CD14-positive monocyte (primary cell): ENCODE measurements around the gene ILDR2. TPM values are rescaled to one million over a fixed set of nuclear protein-coding genes. Genes with fewer than 3 reads are reported as not detected.

Source experiments
- DNase-seq, 3 donors: peaks; one replicate each; pipeline ENCODE4 v3.0.0-alpha.2; 2011 to 2022
- H2AFZ ChIP-seq: 2 replicates; pipeline ENCODE4 v1.6.0; 2012; ENCODE audit warnings: mild to moderate bottlenecking, low read depth, low read length, inconsistent platforms; ENCODE audit not compliant: insufficient read depth, poor library complexity, severe bottlenecking
- H3K27ac ChIP-seq, 2 donors: 1 replicate in 1 of 2; 2 replicates in 1 of 2; pipeline ENCODE4 v1.5.1; 2012 to 2013; ENCODE audit warnings: low read length in 2 of 2, control low read depth in 1 of 2, inconsistent platforms in 1 of 2, low read depth in 1 of 2, mild to moderate bottlenecking in 1 of 2
- H3K27me3 ChIP-seq, 2 donors: one replicate each; pipeline versions ENCODE4 v1.6.0 to v1.6.1; 2011 to 2013; ENCODE audit warnings: low read length in 2 of 2; ENCODE audit not compliant: control insufficient read depth in 2 of 2, insufficient read depth in 2 of 2
- H3K36me3 ChIP-seq, 2 donors: replicated peaks in 1 of 2; 1 replicate in 1 of 2; 2 replicates in 1 of 2; pipeline versions ENCODE4 v1.5.1 to v1.6.1; 2012 to 2013; ENCODE audit warnings: low read length in 2 of 2, control low read depth in 1 of 2, inconsistent platforms in 1 of 2, mild to moderate bottlenecking in 1 of 2; ENCODE audit not compliant: insufficient read depth in 2 of 2, control insufficient read depth in 1 of 2
- H3K4me1 ChIP-seq, 2 donors: 1 replicate in 1 of 2; 2 replicates in 1 of 2; pipeline versions ENCODE4 v1.5.1 to v1.6.1; 2012 to 2013; ENCODE audit warnings: low read length in 2 of 2, control low read depth in 1 of 2, inconsistent platforms in 1 of 2, mild to moderate bottlenecking in 1 of 2, moderate library complexity in 1 of 2; ENCODE audit not compliant: insufficient read depth in 2 of 2, control insufficient read depth in 1 of 2
- H3K4me2 ChIP-seq: replicated peaks from 2 replicates; pipeline ENCODE3; 2012; ENCODE audit warnings: low read length, moderate library complexity, mild to moderate bottlenecking; ENCODE audit not compliant: poor library complexity, severe bottlenecking; ENCODE audit errors: extremely low read depth
- H3K4me3 ChIP-seq, 3 experiments: fragments of 200-600 bp in 1 of 3; sonication (generic) in 1 of 3; replicated peaks in 1 of 3; 1 replicate in 2 of 3; 2 replicates in 1 of 3; pipeline ENCODE4 v1.5.1; 2011 to 2013; ENCODE audit warnings: low read length in 3 of 3, mild to moderate bottlenecking in 3 of 3, control low read depth in 2 of 3, low read depth in 2 of 3, inconsistent platforms in 1 of 3, moderate library complexity in 1 of 3
- H3K79me2 ChIP-seq: 2 replicates; pipeline ENCODE4 v1.6.0; 2012; ENCODE audit warnings: mild to moderate bottlenecking, control low read depth, inconsistent platforms, low read length, moderate library complexity; ENCODE audit not compliant: insufficient read depth
- H3K9ac ChIP-seq: 2 replicates; pipeline ENCODE4 v1.6.0; 2017; ENCODE audit warnings: low read length, mild to moderate bottlenecking; ENCODE audit not compliant: insufficient read depth, poor library complexity, severe bottlenecking
- H3K9me3 ChIP-seq, 2 donors: replicated peaks in 1 of 2; 1 replicate in 1 of 2; 2 replicates in 1 of 2; pipeline versions ENCODE4 v1.5.1 to v1.6.1; 2012 to 2013; ENCODE audit warnings: low read length in 2 of 2, control low read depth in 1 of 2; ENCODE audit not compliant: control insufficient read depth in 1 of 2, insufficient read depth in 1 of 2
- H4K20me1 ChIP-seq: 2 replicates; pipeline ENCODE4 v1.6.0; 2012; ENCODE audit warnings: mild to moderate bottlenecking, low read length, control low read depth, moderate library complexity; ENCODE audit not compliant: insufficient read depth
- H3K27ac Mint-ChIP-seq, 7 donors: one replicate each; pipeline ENCODE4 v1.8.0; 2020; ENCODE audit warnings: mild to moderate bottlenecking in 7 of 7, mixed read lengths in 7 of 7, moderate library complexity in 6 of 7, inconsistent platforms in 2 of 7
- H3K27me3 Mint-ChIP-seq, 3 donors: one replicate each; pipeline ENCODE4 v1.8.0; 2021 to 2022; ENCODE audit warnings: low read depth in 3 of 3, mild to moderate bottlenecking in 3 of 3, mixed read lengths in 3 of 3, moderate library complexity in 3 of 3, inconsistent platforms in 1 of 3
- H3K36me3 Mint-ChIP-seq, 2 donors: one replicate each; pipeline ENCODE4 v1.8.0; 2020; ENCODE audit warnings: mixed read lengths in 2 of 2, inconsistent platforms in 1 of 2, mild to moderate bottlenecking in 1 of 2
- H3K4me1 Mint-ChIP-seq: one replicate; pipeline ENCODE4 v1.8.0; 2020; ENCODE audit warnings: mild to moderate bottlenecking, mixed read lengths
- H3K4me3 Mint-ChIP-seq, 2 donors: one replicate each; pipeline ENCODE4 v1.8.0; 2020; ENCODE audit warnings: mild to moderate bottlenecking in 2 of 2, mixed read lengths in 2 of 2, moderate library complexity in 1 of 2
- H3K9me3 Mint-ChIP-seq, 7 donors: one replicate each; pipeline ENCODE4 v1.8.0; 2020 to 2022; ENCODE audit warnings: mixed read lengths in 7 of 7, mild to moderate bottlenecking in 6 of 7, moderate library complexity in 6 of 7, inconsistent platforms in 2 of 7
- WGBS: methylation state at CpG from one replicate; pipeline ENCODE4 v1.1.5; 2013; ENCODE audit warnings: missing lambda C conversion rate; ENCODE audit not compliant: insufficient coverage; 5-methylcytosine and 5-hydroxymethylcytosine counted together
- intact Hi-C, 2 donors: fragments of 100-400 bp; cut with micrococcal nuclease; formaldehyde crosslinking; loops; one replicate each; pipeline versions ENCODE4 v1.15.0 to v1.15.1; 2023
- polyA plus RNA-seq, 3 donors: library from polyadenylated mRNA; depleted of rRNA in 1 of 3; unstranded in 2 of 3; stranded (reverse) in 1 of 3; fragments of 300-500 nt in 2 of 3; fragments of >200 nt in 1 of 3; fragmentation: Illumina TruSeq in 2 of 3; gene quantifications; 1 replicate in 2 of 3; 2 replicates in 1 of 3; pipeline ENCODE4 v1.2.3, GENCODE V29; 2012 to 2021
- TF ChIP-seq, protein P1 (sequence below): fragments of 200-600 bp; IDR thresholded peaks from one replicate; pipeline ENCODE4 v1.8.0; 2022; ENCODE audit warnings: antibody characterized with exemption, mild to moderate bottlenecking

The ILDR2 gene
- polyA plus RNA-seq, 3 donors = not detected

DNA sequence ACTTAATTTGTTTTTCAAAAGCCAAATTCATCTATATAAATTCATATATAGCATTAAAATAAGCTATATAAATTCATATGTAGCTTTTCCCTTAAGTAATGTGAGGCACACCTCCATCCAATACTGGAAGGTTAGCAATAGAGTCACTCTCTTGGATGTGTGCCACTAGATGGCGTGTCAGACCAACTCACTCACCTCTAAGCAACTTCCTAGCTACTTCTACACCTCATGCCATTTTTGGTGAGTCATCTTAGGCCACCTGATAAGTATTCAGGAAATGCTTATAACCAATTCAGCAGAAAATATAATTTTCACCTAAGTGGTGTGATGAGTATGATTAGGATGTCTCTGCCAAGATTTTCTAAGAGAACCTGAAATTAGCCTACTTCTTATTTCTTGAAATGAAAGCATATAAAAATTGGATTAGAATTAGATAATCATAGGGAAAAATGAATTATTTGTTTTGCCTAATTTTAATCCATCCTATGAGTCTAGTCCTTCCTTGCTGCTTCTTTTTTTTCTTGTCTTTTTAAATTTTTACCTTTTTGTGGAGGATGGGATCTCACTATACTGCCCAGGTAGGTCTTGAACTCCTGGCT, 64.8 kb downstream of the ILDR2 start:
- H3K27ac ChIP-seq = no peak overlapping the region
- no peaks in the 10 kb centered on the region for H4K20me1 ChIP-seq
- peak; percentile 53 to 86 (median 77) for DNase-seq
- H3K27me3 Mint-ChIP-seq = peaks cover 0 to 2% (median 1%) of the 10 kb centered on the region in 3 donors
- peak overlapping the region in 1 of 7 donors; percentile 15 for H3K27ac Mint-ChIP-seq
- no peak overlapping the region for H3K4me3 Mint-ChIP-seq
- no peaks in the 10 kb centered on the region for H3K36me3 Mint-ChIP-seq
- H3K4me1 ChIP-seq = peaks cover 4 to 6% of the 10 kb centered on the region in 2 donors
- no peak overlapping the region for H3K4me2 ChIP-seq
- peaks cover 7% of the 10 kb centered on the region for H3K4me1 Mint-ChIP-seq
- peaks cover 0 to 5% (median 0%) of the 10 kb centered on the region in 7 donors for H3K9me3 Mint-ChIP-seq
- no peak overlapping the region for H2AFZ ChIP-seq
- no peaks in the 10 kb centered on the region for H3K79me2 ChIP-seq
- no peaks in the 10 kb centered on the region for H3K36me3 ChIP-seq
- TF ChIP-seq, protein P1, sequence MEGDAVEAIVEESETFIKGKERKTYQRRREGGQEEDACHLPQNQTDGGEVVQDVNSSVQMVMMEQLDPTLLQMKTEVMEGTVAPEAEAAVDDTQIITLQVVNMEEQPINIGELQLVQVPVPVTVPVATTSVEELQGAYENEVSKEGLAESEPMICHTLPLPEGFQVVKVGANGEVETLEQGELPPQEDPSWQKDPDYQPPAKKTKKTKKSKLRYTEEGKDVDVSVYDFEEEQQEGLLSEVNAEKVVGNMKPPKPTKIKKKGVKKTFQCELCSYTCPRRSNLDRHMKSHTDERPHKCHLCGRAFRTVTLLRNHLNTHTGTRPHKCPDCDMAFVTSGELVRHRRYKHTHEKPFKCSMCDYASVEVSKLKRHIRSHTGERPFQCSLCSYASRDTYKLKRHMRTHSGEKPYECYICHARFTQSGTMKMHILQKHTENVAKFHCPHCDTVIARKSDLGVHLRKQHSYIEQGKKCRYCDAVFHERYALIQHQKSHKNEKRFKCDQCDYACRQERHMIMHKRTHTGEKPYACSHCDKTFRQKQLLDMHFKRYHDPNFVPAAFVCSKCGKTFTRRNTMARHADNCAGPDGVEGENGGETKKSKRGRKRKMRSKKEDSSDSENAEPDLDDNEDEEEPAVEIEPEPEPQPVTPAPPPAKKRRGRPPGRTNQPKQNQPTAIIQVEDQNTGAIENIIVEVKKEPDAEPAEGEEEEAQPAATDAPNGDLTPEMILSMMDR = peak; percentile 91
- WGBS = 0% methylated on average over 1 of the region's 1 CpG
- H3K9ac ChIP-seq = no peak overlapping the region
- no peak overlapping the region for H3K4me3 ChIP-seq
- no peaks in the 10 kb centered on the region for H3K27me3 ChIP-seq
- H3K9me3 ChIP-seq = no peaks in the 10 kb centered on the region
- intact Hi-C loops = loop anchor here (2.0 kb wide), 1 partner anchor 148 kb away; no protein-coding TSS in a partner anchor

DNA sequence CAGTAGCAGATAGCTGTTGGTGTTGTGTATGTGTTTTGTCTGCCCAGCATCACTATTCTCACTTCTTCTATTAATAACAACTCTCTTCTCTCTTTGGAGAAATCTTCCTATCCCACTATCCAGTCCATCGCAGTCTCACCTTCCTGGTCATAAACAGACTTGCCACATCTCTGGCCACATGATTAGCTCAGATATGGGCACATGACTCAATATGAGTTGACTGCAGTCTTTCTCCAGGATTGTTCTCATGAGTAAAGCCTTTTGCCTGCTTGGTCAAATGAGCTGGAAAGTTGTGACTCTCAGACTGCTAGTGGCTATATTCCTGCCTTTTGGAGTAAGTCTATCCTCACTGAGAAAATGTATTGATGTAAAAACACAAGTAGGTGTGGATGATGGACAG, 66.4 kb downstream of the ILDR2 start:
- Mint-ChIP-seq H3K36me3 (no peaks in the 10 kb centered on the region), H3K9me3 (peaks cover 0 to 5% (median 0%) of the 10 kb centered on the region in 7 donors), H3K4me3 (no peak overlapping the region), H3K27me3 (peaks cover 0 to 4% (median 1%) of the 10 kb centered on the region in 3 donors), H3K27ac (no peak overlapping the region), H3K4me1 (peaks cover 7% of the 10 kb centered on the region)
- Histone ChIP-seq H3K27me3 (no peaks in the 10 kb centered on the region), H3K27ac (no peak overlapping the region), H3K4me3 (no peak overlapping the region), H3K9ac (no peak overlapping the region), H2AFZ (no peak overlapping the region), H4K20me1 (no peaks in the 10 kb centered on the region), H3K4me2 (no peak overlapping the region), H3K4me1 (peaks cover 4 to 6% of the 10 kb centered on the region in 2 donors), H3K9me3 (no peaks in the 10 kb centered on the region), H3K79me2 (no peaks in the 10 kb centered on the region), H3K36me3 (no peaks in the 10 kb centered on the region)
- TF ChIP-seq, protein P1 = no peak
- intact Hi-C loops = no loop called here
- DNase-seq = peak in 1 of 3 donors; percentile 11
- WGBS = 71% methylated on average over 1 of the region's 1 CpG
